ENCODE results near the gene PLD6.

Gene PLD6

DNA sequence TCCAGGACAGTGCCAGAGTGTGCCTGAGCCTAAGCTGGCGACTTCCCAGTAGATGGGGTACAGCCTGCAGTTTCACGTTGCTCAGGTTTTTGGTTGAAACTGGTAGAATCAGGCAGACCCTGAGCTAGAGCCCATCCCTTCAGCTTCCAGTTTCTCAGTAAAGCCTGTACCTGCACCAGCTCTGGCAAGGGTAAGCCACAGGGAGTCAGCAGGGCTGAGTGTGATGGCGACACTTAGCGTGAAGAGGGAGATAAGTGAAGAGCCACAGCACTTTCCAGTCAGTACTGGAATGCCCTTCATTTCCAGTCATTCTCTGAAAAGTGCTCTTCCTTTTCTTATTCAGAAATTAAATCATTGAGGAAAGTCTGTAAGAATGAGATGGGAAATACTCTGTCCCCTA is 22.4 kb downstream of the PLD6 start:
- H3K4me3 ChIP-seq (ENCODE audit: low read depth, low read length): no peak overlapping the region
- no peak for DNase-seq (ENCODE audit: low read depth, low spot score)
- ChIA-PET CTCF (no interaction called here), POLR2A (interaction anchor here (1.2 kb wide), 1 partner anchor 20 kb away, joined by 3 read pairs; no protein-coding TSS in a partner anchor)
- TF ChIP-seq, protein P1, sequence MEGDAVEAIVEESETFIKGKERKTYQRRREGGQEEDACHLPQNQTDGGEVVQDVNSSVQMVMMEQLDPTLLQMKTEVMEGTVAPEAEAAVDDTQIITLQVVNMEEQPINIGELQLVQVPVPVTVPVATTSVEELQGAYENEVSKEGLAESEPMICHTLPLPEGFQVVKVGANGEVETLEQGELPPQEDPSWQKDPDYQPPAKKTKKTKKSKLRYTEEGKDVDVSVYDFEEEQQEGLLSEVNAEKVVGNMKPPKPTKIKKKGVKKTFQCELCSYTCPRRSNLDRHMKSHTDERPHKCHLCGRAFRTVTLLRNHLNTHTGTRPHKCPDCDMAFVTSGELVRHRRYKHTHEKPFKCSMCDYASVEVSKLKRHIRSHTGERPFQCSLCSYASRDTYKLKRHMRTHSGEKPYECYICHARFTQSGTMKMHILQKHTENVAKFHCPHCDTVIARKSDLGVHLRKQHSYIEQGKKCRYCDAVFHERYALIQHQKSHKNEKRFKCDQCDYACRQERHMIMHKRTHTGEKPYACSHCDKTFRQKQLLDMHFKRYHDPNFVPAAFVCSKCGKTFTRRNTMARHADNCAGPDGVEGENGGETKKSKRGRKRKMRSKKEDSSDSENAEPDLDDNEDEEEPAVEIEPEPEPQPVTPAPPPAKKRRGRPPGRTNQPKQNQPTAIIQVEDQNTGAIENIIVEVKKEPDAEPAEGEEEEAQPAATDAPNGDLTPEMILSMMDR (IDR thresholded peaks at IDR 0.05; ENCODE audit: insufficient read depth, low read length, missing control alignments): no peak

DNA sequence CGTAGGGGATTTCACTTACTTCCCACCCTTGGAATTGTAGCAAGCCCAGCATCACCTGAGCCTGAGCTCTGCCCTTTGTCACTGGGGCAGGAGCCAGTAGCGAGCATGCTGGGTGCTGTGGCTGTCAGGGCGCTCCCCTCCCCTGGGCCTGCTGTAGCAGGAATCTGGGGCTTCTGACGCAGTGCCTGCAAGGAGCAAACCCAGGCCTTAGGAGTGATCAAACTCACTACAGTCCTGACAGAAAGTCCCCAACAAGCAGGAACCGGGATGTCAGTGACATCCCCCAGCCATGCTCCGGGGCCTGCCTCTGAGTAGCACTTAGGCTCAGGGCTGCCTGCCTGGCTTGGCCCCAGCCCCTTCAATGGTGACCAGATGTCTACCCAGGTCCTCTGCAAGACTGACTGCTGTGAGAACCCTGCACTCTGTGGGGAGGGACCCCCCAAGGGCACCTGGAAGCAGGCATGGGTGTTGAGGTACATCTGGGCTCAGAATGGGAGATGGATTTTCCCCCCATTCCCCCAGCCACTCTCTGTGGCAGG is 23.5 kb downstream of the PLD6 start:
- ChIA-PET CTCF (interaction anchor here (1.5 kb wide), 1 partner anchor 182 kb away, joined by 3 read pairs; no protein-coding TSS in a partner anchor), POLR2A (no interaction called here)
- DNase-seq (ENCODE audit: low read depth, low spot score): no peak
- TF ChIP-seq, protein P1 (IDR thresholded peaks at IDR 0.05; ENCODE audit: insufficient read depth, low read length, missing control alignments): no peak
- H3K4me3 ChIP-seq (ENCODE audit: low read depth, low read length): no peak overlapping the region

DNA sequence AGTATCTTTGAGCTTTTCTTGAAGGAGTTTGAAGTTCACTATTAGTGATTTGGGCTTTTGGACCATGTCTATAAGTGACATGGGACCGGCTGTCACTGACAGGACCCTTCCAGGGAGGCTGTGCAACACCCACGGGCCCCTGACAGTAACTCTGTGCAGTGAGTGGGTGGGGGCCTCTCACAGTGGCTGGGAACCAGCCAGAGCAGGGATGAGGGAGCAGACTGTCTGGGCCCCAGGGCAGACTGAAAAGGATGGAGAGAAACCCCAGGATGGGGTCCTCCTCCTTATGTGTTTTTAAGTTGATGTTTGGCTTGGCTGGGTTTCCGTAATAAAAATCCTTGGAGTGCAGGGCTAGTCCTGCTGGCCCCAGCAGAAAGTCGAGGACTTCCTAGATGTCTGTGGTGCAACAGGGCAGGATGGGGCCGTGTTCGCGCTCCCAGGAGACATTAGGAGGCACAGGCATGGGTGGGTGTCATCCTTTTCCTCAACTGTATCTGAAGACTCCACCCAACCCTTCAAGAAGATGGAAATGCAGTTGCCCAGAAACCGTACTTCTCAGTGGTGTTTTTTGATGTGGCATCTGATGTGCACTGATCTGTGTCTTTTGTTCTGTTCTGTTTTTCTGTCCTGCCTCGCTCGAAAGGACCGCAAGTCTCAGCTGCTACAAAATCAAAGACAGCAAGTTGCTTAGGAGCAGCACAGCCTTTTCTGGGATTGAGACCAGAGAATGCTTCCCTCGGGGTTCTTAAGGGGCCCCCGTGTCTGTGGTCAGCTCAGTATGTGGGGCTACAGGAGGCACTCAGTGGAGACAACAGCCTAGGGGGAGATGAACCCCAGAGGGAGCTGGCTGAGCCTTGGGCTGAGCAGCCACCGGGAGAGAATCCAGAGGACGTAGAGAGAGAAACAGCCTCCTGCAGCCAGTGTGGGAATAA is 24.2 kb downstream of the PLD6 start:
- H3K4me3 ChIP-seq (ENCODE audit: low read depth, low read length): no peak overlapping the region
- DNase-seq (ENCODE audit: low read depth, low spot score): no peak
- ChIA-PET POLR2A (no interaction called here), CTCF (interaction anchor here (0.6 to 1.9 kb wide), 6 partner anchors 9 to 181 kb away, joined by 3 to 5 read pairs (median 3); no protein-coding TSS in a partner anchor)
- TF ChIP-seq, protein P1 (IDR thresholded peaks at IDR 0.05; ENCODE audit: insufficient read depth, low read length, missing control alignments): no peak

DNA sequence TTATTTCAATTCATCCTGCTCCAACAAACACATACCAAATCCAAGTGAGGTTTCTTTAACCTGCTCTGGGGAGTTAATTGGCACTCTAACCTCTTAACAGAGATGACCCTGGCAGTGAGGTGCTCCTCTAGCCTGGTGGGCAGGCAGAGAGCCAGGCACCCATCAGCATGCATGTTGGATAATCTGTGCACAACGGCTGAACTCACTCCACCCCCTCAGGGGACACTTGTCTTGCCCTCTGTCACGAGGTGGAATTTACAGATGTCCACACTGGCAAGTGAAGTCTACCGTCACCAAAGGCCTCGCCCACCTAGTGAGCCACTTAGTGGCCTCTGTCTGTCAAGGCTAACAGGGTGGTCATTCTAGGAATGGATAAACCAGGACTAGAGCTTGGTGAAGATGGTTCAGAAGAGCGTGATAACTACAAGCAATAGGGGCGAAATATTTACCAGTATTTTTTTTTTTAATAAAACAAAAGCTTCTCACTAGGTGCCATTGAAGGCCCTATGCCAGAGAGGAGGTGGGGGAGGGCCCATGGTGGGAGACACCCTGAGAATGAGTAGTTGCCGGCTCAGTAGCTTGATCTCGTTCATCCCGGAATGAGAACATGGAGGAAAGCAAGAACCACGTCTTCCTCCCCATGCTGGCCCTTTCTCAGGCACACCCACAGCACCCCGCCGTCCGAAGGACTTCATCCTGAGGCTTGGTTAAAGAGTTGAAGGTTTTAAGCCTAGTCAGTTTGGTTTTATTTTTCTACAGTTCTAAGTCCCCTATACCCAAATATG is 25.2 kb downstream of the PLD6 start:
- H3K4me3 ChIP-seq (ENCODE audit: low read depth, low read length): no peak overlapping the region
- DNase-seq (ENCODE audit: low read depth, low spot score): no peak
- ChIA-PET CTCF (interaction anchor here (0.6 to 1.9 kb wide), 6 partner anchors 10 to 180 kb away, joined by 3 to 5 read pairs (median 3); no protein-coding TSS in a partner anchor), POLR2A (no interaction called here)
- TF ChIP-seq, protein P1 (IDR thresholded peaks at IDR 0.05; ENCODE audit: insufficient read depth, low read length, missing control alignments): no peak

DNA sequence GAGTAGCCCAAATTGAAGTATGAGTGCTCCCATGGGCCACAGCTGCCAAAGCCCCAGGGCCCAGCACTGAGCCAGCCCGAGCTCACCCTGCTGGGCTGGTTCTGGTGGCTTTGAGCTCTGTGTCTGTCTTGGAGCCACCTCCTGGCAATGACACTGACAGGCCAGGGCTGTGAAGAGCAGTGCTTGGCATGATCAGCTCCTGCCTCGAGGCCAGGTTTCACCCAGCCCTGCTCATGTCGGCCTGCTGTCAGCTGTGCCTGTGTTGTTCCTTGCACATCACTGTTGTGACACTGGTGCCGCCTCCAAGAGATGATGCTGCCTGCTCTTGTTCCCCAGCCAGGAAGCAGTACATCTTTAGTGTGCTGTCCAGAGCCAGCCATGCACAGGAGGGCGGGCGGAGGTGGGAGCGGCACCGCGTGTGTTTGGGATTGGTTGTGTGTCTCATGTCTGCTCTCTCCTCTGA is 26.0 kb downstream of the PLD6 start:
- POLR2A ChIA-PET: no interaction called here
- no peak for DNase-seq (ENCODE audit: low read depth, low spot score)
- CTCF ChIA-PET: interaction anchor here (1.6 to 1.9 kb wide), 2 partner anchors 13 to 16 kb away, joined by 3 to 5 read pairs; no protein-coding TSS in a partner anchor
- H3K4me3 ChIP-seq (ENCODE audit: low read depth, low read length): no peak overlapping the region
- TF ChIP-seq, protein P1 (IDR thresholded peaks at IDR 0.05; ENCODE audit: insufficient read depth, low read length, missing control alignments): no peak
